ENCODE data around the gene TLNRD1. TPM values are rescaled to one million over a fixed set of nuclear protein-coding genes. Genes with fewer than 3 reads are reported as not detected.

Gene TLNRD1
- total RNA-seq, 1 experiment from 2014 or later, result 19.3 TPM

- Histone ChIP-seq H3K18ac (ENCODE audit: insufficient read length, low read depth, low read length) (no peak overlapping the region), H2BK5ac (ENCODE audit: insufficient read length, low read length) (no peak overlapping the region), H3K79me1 (ENCODE audit: insufficient read depth, low read depth, low read length, poor library complexity, severe bottlenecking) (no peaks in the 10 kb centered on the region), H3T11ph (ENCODE audit: low read length) (no peak overlapping the region), H3K4me1 (ENCODE audit: insufficient read depth, low read length) (peaks cover 7% of the 10 kb centered on the region; the same call in 1 of the 2 replicates), H3K56ac (ENCODE audit: insufficient read length, low read depth, low read length) (no peak overlapping the region), H3K9me3 (ENCODE audit: control insufficient read depth, low read depth, low read length) (no peaks in the 10 kb centered on the region), H3K14ac (ENCODE audit: insufficient read depth, low read length) (no peak overlapping the region), H4K20me1 (ENCODE audit: control insufficient read depth, insufficient read depth, insufficient read length) (no peaks in the 10 kb centered on the region), H3K27ac (ENCODE audit: insufficient read length, low read depth, low read length) (no peak overlapping the region), H4K8ac (replicated peaks; ENCODE audit: insufficient read length, low read depth, low read length) (no peak overlapping the region), H2BK20ac (ENCODE audit: low read depth, low read length, poor library complexity, severe bottlenecking) (no peak overlapping the region), H3K27me3 (ENCODE audit: insufficient read depth, low read length) (no peaks in the 10 kb centered on the region), H2AK5ac (ENCODE audit: insufficient read length, low read length) (no peak overlapping the region), H3K9ac (ENCODE audit: extremely low read depth, insufficient read length, low read length) (no peak overlapping the region), H4K5ac (ENCODE audit: insufficient read length, low read depth, low read length) (no peak overlapping the region), H3K4me2 (ENCODE audit: insufficient read depth, insufficient read length, low read length) (no peak overlapping the region), H3K23me2 (ENCODE audit: insufficient read length, low read depth, low read length, poor library complexity, severe bottlenecking) (no peaks in the 10 kb centered on the region), H2BK12ac (ENCODE audit: insufficient read length, low read depth, low read length) (no peak overlapping the region), H2BK15ac (ENCODE audit: low read depth, low read length) (no peak overlapping the region), H2BK120ac (ENCODE audit: low read depth, low read length, poor library complexity, severe bottlenecking) (no peak overlapping the region), H3K23ac (ENCODE audit: insufficient read length, low read depth, low read length) (no peak overlapping the region), H2AFZ (ENCODE audit: low read length) (no peak overlapping the region), H3K4ac (ENCODE audit: low read depth, low read length) (no peak overlapping the region), H3K79me2 (ENCODE audit: insufficient read depth, low read length) (no peaks in the 10 kb centered on the region), H4K91ac (ENCODE audit: insufficient read length, low read depth, low read length) (no peak overlapping the region)
- WGBS (ENCODE audit: extremely low coverage, insufficient read length, low lambda C conversion rate), result 100% methylated on average over 1 of the region's 4 CpGs
- Mint-ChIP-seq H3K27me3 (ENCODE audit: low read depth) (0 out of 2 replicates have a peak, but pooled peaks cover 1% of the 10 kb centered on the region), H3K36me3 (ENCODE audit: insufficient read depth in 1 of 3, low read depth in 3 of 3) (peaks cover 0 to 13% (median 7%) of the 10 kb centered on the region in 3 experiments; a peak in 5 of 7 replicates), H3K4me1 (peaks cover 21 to 23% of the 10 kb centered on the region in 2 experiments), H3K4me3 (no peak overlapping the region), H3K27ac (no peak overlapping the region), H3K9me3 (peaks cover 6 to 12% of the 10 kb centered on the region in 2 experiments)
- no peak for DNase-seq
- TF ChIP-seq, protein P1, sequence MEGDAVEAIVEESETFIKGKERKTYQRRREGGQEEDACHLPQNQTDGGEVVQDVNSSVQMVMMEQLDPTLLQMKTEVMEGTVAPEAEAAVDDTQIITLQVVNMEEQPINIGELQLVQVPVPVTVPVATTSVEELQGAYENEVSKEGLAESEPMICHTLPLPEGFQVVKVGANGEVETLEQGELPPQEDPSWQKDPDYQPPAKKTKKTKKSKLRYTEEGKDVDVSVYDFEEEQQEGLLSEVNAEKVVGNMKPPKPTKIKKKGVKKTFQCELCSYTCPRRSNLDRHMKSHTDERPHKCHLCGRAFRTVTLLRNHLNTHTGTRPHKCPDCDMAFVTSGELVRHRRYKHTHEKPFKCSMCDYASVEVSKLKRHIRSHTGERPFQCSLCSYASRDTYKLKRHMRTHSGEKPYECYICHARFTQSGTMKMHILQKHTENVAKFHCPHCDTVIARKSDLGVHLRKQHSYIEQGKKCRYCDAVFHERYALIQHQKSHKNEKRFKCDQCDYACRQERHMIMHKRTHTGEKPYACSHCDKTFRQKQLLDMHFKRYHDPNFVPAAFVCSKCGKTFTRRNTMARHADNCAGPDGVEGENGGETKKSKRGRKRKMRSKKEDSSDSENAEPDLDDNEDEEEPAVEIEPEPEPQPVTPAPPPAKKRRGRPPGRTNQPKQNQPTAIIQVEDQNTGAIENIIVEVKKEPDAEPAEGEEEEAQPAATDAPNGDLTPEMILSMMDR (conservative IDR thresholded peaks at IDR 0.05), result no peak
These were observed 25.1 kb downstream of the TLNRD1 start for GRCh38 chr15:81025721-81026370.
